ENCODE results near the gene GALNT2. TPM values are rescaled to one million over a fixed set of nuclear protein-coding genes. Genes with fewer than 3 reads are reported as not detected.

The GALNT2 gene
- total and polyA plus RNA-seq, 2 donors (not counting 1 experiment from before 2014, with no cell fraction given) = 19.0 to 184 TPM

DNA sequence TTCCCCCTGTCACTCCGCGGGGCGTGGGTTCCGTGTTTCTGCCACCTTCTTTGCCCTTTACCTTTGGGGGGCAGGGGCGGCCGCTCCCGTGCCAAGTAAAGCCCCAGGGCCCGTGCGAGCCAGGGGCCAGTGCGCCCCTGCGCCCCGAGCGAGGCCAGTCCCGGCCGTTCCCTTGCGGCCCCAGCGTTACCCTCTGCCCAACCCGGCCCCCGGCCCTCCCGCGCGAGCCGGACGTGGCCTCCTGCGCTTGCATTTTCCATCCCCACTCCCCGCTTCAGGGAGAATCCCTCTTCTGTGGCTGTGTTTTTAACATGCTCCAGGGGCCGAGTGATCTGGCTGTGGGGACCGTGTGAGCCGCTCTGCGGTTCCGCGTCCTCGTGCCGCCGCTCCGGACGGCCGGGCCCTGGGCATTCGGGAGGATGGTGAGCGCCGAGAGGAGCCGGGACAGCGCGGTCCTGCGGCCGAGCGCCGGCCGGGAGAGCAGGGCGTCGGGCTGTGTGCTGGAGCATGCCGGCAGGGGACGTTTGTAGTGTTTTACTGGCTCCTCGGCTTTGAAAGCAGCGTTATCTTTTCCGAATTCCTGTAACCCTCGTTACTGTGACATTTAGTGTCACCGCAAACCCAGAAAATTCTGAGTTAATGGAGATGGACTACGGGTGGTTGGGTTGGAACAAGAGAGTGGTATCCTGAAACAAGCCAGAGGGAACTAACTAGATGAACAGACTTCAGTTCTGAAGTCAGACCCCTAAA is 1.0 kb downstream of the GALNT2 start:
- peaks cover 48% of the 10 kb centered on the region for H3K4me1 Mint-ChIP-seq
- under 1% methylated on average over 59 of the region's 59 CpGs for WGBS (ENCODE audit: insufficient coverage)

GRCh38 chr1:230068621-230068873 is 1.5 kb downstream of the GALNT2 start:
- no peaks in the 10 kb centered on the region for H3K9me3 Mint-ChIP-seq (ENCODE audit: insufficient read depth)
- no peaks in the 10 kb centered on the region for H3K27me3 ChIP-seq (replicated peaks in 1 of 4; ENCODE audit: control extremely low read depth in 1 of 4, control insufficient read depth in 3 of 4, insufficient read depth in 4 of 4, low read length in 3 of 4)
- H3K27me3 Mint-ChIP-seq = no peaks in the 10 kb centered on the region
- H3K27ac ChIP-seq (ENCODE audit: low read length in 2 of 2) = peak overlapping the region in 1 of 2 donors; percentile 69
- intact Hi-C loops (cut with micrococcal nuclease) = loop anchor here (5.0 to 10.0 kb wide), 4 partner anchors 99 to 801 kb away; no protein-coding TSS in a partner anchor
- ChIA-PET POLR2A (no interaction called here), CTCF (interaction anchor here (1.1 to 3.1 kb wide), 2 partner anchors 41 to 407 kb away, joined by 3 to 9 read pairs; no protein-coding TSS in a partner anchor)
- peaks cover 54% of the 10 kb centered on the region for H4K20me1 ChIP-seq (ENCODE audit: control insufficient read depth, insufficient read depth, low read length, poor library complexity, severe bottlenecking)
- no peak for ATAC-seq (ENCODE audit: low read depth)
- peak overlapping the region; percentile 85 for H2AFZ ChIP-seq (ENCODE audit: insufficient read depth, low read depth, low read length, poor library complexity, severe bottlenecking)
- peak overlapping the region; percentile 80 for H3K9ac ChIP-seq (ENCODE audit: low read length)
- WGBS (ENCODE audit: insufficient coverage) = 18% methylated on average over 7 of the region's 9 CpGs
- H3K27ac Mint-ChIP-seq = peak overlapping the region; percentile 77
- H3K4me1 Mint-ChIP-seq = peaks cover 53% of the 10 kb centered on the region
- TF ChIP-seq, protein P1, sequence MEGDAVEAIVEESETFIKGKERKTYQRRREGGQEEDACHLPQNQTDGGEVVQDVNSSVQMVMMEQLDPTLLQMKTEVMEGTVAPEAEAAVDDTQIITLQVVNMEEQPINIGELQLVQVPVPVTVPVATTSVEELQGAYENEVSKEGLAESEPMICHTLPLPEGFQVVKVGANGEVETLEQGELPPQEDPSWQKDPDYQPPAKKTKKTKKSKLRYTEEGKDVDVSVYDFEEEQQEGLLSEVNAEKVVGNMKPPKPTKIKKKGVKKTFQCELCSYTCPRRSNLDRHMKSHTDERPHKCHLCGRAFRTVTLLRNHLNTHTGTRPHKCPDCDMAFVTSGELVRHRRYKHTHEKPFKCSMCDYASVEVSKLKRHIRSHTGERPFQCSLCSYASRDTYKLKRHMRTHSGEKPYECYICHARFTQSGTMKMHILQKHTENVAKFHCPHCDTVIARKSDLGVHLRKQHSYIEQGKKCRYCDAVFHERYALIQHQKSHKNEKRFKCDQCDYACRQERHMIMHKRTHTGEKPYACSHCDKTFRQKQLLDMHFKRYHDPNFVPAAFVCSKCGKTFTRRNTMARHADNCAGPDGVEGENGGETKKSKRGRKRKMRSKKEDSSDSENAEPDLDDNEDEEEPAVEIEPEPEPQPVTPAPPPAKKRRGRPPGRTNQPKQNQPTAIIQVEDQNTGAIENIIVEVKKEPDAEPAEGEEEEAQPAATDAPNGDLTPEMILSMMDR (IDR thresholded peaks at IDR 0.05) = no peak
- TF ChIP-seq EZH2 (IDR thresholded peaks at IDR 0.05; ENCODE audit: borderline replicate concordance, insufficient read depth, low read depth, low read length, poor library complexity, severe bottlenecking) = no peak
- peaks cover 18 to 20% of the 10 kb centered on the region in 2 donors for H3K4me1 ChIP-seq (ENCODE audit: control insufficient read depth in 2 of 2, insufficient read depth in 2 of 2, low read length in 2 of 2)
- H3K4me2 ChIP-seq (replicated peaks; ENCODE audit: low read depth, low read length, poor library complexity, severe bottlenecking) = peak overlapping the region; percentile 95
- H3K9me3 ChIP-seq (ENCODE audit: control extremely low read depth in 1 of 3, control insufficient read depth in 2 of 3, insufficient read depth in 1 of 3, low read length in 2 of 3) = no peaks in the 10 kb centered on the region
- no peak for DNase-seq
- H3K4me3 Mint-ChIP-seq = peak overlapping the region; percentile 96
- peaks cover 63% of the 10 kb centered on the region for H3K79me2 ChIP-seq (ENCODE audit: control insufficient read depth, insufficient read depth, low read length)
- peak overlapping the region; percentile 56 to 86 (median 73) for H3K4me3 ChIP-seq (ENCODE audit: control extremely low read depth in 1 of 5, extremely low read depth in 1 of 5, insufficient read depth in 1 of 5, low read depth in 2 of 5, low read length in 4 of 5)
- H3K36me3 ChIP-seq (replicated peaks in 1 of 2; ENCODE audit: control extremely low read depth in 1 of 2, control insufficient read depth in 1 of 2, extremely low read depth in 1 of 2, insufficient read depth in 2 of 2, low read length in 1 of 2) = peaks cover 0 to 3% of the 10 kb centered on the region in 2 experiments

More for the DNA sequence above, 1.0 kb downstream of the GALNT2 start:
- no peaks in the 10 kb centered on the region for H3K9me3 Mint-ChIP-seq (ENCODE audit: insufficient read depth)
- DNase-seq (peak; percentile 52), ATAC-seq (ENCODE audit: low read depth) (no peak)
- ChIA-PET CTCF (interaction anchor here (1.1 kb wide), 1 partner anchor 42 kb away, joined by 3 read pairs; no protein-coding TSS in a partner anchor), POLR2A (no interaction called here)
- TF ChIP-seq, protein P1 (IDR thresholded peaks at IDR 0.05) = no peak
- TF ChIP-seq EZH2 (IDR thresholded peaks at IDR 0.05; ENCODE audit: borderline replicate concordance, insufficient read depth, low read depth, low read length, poor library complexity, severe bottlenecking) = no peak
- H3K4me3 Mint-ChIP-seq = peak overlapping the region; percentile 96
- no peaks in the 10 kb centered on the region for H3K27me3 ChIP-seq (replicated peaks in 1 of 4; ENCODE audit: control extremely low read depth in 1 of 4, control insufficient read depth in 3 of 4, insufficient read depth in 4 of 4, low read length in 3 of 4)
- peaks cover 0 to under 1% of the 10 kb centered on the region in 2 experiments for H3K36me3 ChIP-seq (replicated peaks in 1 of 2; ENCODE audit: control extremely low read depth in 1 of 2, control insufficient read depth in 1 of 2, extremely low read depth in 1 of 2, insufficient read depth in 2 of 2, low read length in 1 of 2)
- peaks cover 58% of the 10 kb centered on the region for H3K79me2 ChIP-seq (ENCODE audit: control insufficient read depth, insufficient read depth, low read length)
- H3K27me3 Mint-ChIP-seq = no peaks in the 10 kb centered on the region
- peaks cover 18 to 20% of the 10 kb centered on the region in 2 donors for H3K4me1 ChIP-seq (ENCODE audit: control insufficient read depth in 2 of 2, insufficient read depth in 2 of 2, low read length in 2 of 2)
- peak overlapping the region in 1 of 2 donors; percentile 69 for H3K27ac ChIP-seq (ENCODE audit: low read length in 2 of 2)
- peaks cover 49% of the 10 kb centered on the region for H4K20me1 ChIP-seq (ENCODE audit: control insufficient read depth, insufficient read depth, low read length, poor library complexity, severe bottlenecking)
- H3K9me3 ChIP-seq (ENCODE audit: control extremely low read depth in 1 of 3, control insufficient read depth in 2 of 3, insufficient read depth in 1 of 3, low read length in 2 of 3) = no peaks in the 10 kb centered on the region
- peak overlapping the region; percentile 63 to 86 (median 73) for H3K4me3 ChIP-seq (ENCODE audit: control extremely low read depth in 1 of 5, extremely low read depth in 1 of 5, insufficient read depth in 1 of 5, low read depth in 2 of 5, low read length in 4 of 5)
- peak overlapping the region; percentile 77 for H3K27ac Mint-ChIP-seq
- H3K9ac ChIP-seq (ENCODE audit: low read length) = peak overlapping the region; percentile 80
- peak overlapping the region; percentile 85 for H2AFZ ChIP-seq (ENCODE audit: insufficient read depth, low read depth, low read length, poor library complexity, severe bottlenecking)
- intact Hi-C loops (cut with micrococcal nuclease) = loop anchor here (1.0 to 10.0 kb wide), 11 partner anchors 36 to 801 kb away; partner anchors contain the start of gene ABCB10
- peak overlapping the region; percentile 95 for H3K4me2 ChIP-seq (replicated peaks; ENCODE audit: low read depth, low read length, poor library complexity, severe bottlenecking)
